HT-29 (cell line): Measurements from ENCODE around the gene MRPL12. TPM values are rescaled to one million over a fixed set of nuclear protein-coding genes. Genes with fewer than 3 reads are reported as not detected.
A peak's percentile ranks its signal among the peaks of the same experiment; 100 is the strongest.

Experiments
- DNase-seq: peaks from one replicate; pipeline ENCODE4 v3.0.0-alpha.2; 2015; ENCODE audit warnings: low spot score
- total RNA-seq: library from RNA; depleted of rRNA; stranded (reverse); fragments of >200 nt; shearing (Covaris generic); gene quantifications from 2 replicates; pipeline ENCODE4 v1.2.3, GENCODE V29; 2014; rRNA removed

MRPL12 gene
- total RNA-seq, result 72.5 and 88.4 TPM in 2 replicates

- peak; percentile 96 for DNase-seq
These were observed at the start of gene MRPL12 for GRCh38 chr17:81702934-81703746. TSS of gene MRPL12 (plus strand) at chr17:81703367. CDS start at chr17:81703502, 135 bp downstream.

- DNase-seq, result no peak
These were observed 47.6 kb upstream of the MRPL12 start for GRCh38 chr17:81655378-81656117.

- no peak for DNase-seq
These were observed 46.9 kb upstream of the MRPL12 start, which contains the start of gene PDE6G for GRCh38 chr17:81656118-81656743. TSS of gene PDE6G (minus strand) at chr17:81656542. CDS start at chr17:81653305, 3,237 bp downstream.

- DNase-seq, result no peak
These were observed 46.3 kb upstream of the MRPL12 start for GRCh38 chr17:81656835-81657234.

GRCh38 chr17:81659038-81659437, 44.1 kb upstream of the MRPL12 start:
- DNase-seq, result no peak

- DNase-seq, result no peak
These were observed 42.7 kb upstream of the MRPL12 start for GRCh38 chr17:81660441-81660840.

GRCh38 chr17:81662002-81662401, 41.2 kb upstream of the MRPL12 start:
- DNase-seq, result no peak

GRCh38 chr17:81664051-81664470, 39.1 kb upstream of the MRPL12 start:
- DNase-seq, result no peak

GRCh38 chr17:81665205-81666091, 37.7 kb upstream of the MRPL12 start:
- no peak for DNase-seq

- DNase-seq, result peak; percentile 32
These were observed 37.1 kb upstream of the MRPL12 start for GRCh38 chr17:81666092-81666341.

- DNase-seq, result peak; percentile 94
These were observed 36.6 kb upstream of the MRPL12 start, which contains the start of the genes CCDC137 and OXLD1 for GRCh38 chr17:81666342-81667191. TSS of gene CCDC137 (plus strand) at chr17:81666737. CDS start at chr17:81666767, 30 bp downstream. TSS of gene OXLD1 (minus strand) at chr17:81666605. CDS start at chr17:81666577, 28 bp downstream.

GRCh38 chr17:81667754-81668153, 35.4 kb upstream of the MRPL12 start:
- DNase-seq, result no peak

GRCh38 chr17:81672504-81672903, 30.7 kb upstream of the MRPL12 start:
- no peak for DNase-seq

- no peak for DNase-seq
These were observed 30.2 kb upstream of the MRPL12 start for GRCh38 chr17:81672954-81673353.

- no peak for DNase-seq
These were observed 29.5 kb upstream of the MRPL12 start for GRCh38 chr17:81673561-81674258.

- DNase-seq, result peak; percentile 33
These were observed 27.5 kb upstream of the MRPL12 start for GRCh38 chr17:81675515-81676221.

- DNase-seq, result no peak
These were observed 26.3 kb upstream of the MRPL12 start for GRCh38 chr17:81676906-81677305.

- no peak for DNase-seq
These were observed 23.0 kb upstream of the MRPL12 start for GRCh38 chr17:81680150-81680549.

- DNase-seq, result no peak
These were observed 21.5 kb upstream of the MRPL12 start for GRCh38 chr17:81681672-81682071.
